ENCODE results near the gene KCNH8. TPM values are rescaled to one million over a fixed set of nuclear protein-coding genes. Genes with fewer than 3 reads are reported as not detected.

Gene KCNH8
- total and polyA plus RNA-seq, 2 of the 4 experiments (the other 2 are of a cell fraction), result not detected

- Histone ChIP-seq H3K9ac (ENCODE audit: low read depth, low read length) (no peak overlapping the region), H3K27ac (ENCODE audit: insufficient read depth, low read length) (no peak overlapping the region), H4K5ac (ENCODE audit: low read depth, low read length) (no peak overlapping the region), H3K4me2 (ENCODE audit: low read depth, low read length) (no peak overlapping the region), H3K27me3 (ENCODE audit: control insufficient read depth, insufficient read depth, low read length) (no peaks in the 10 kb centered on the region), H3K14ac (replicated peaks; ENCODE audit: low read depth, low read length) (no peak overlapping the region), H2AFZ (replicated peaks; ENCODE audit: low read length, poor library complexity) (no peak overlapping the region), H2BK120ac (ENCODE audit: low read depth, low read length) (no peak overlapping the region), H3K4me3 (ENCODE audit: insufficient read depth, low read depth, low read length) (no peak overlapping the region), H2BK20ac (ENCODE audit: low read depth, low read length) (no peak overlapping the region), H2BK15ac (ENCODE audit: low read depth, low read length) (no peak overlapping the region), H2AK5ac (ENCODE audit: low read depth, low read length) (no peak overlapping the region), H4K8ac (ENCODE audit: low read depth in 2 of 2, low read length in 2 of 2) (no peak overlapping the region), H3K56ac (ENCODE audit: extremely low read depth, insufficient read depth, low read length) (no peak overlapping the region), H3K79me1 (ENCODE audit: low read depth in 1 of 2, low read length in 2 of 2) (no peaks in the 10 kb centered on the region), H2AK9ac (replicated peaks; ENCODE audit: low read depth, low read length, poor library complexity) (no peak overlapping the region), H3K4me1 (ENCODE audit: control insufficient read depth, insufficient read depth, low read length) (no peaks in the 10 kb centered on the region), H3K23ac (ENCODE audit: low read depth, low read length) (no peak overlapping the region), H3K4ac (ENCODE audit: low read depth, low read length) (no peak overlapping the region), H3K9me3 (ENCODE audit: control insufficient read depth, insufficient read depth, low read length) (peaks cover 4% of the 10 kb centered on the region), H4K20me1 (ENCODE audit: insufficient read depth, low read length) (no peaks in the 10 kb centered on the region), H3K36me3 (ENCODE audit: control insufficient read depth, insufficient read depth, low read length) (no peaks in the 10 kb centered on the region), H3K18ac (ENCODE audit: low read depth, low read length) (no peak overlapping the region), H3K9me1 (ENCODE audit: insufficient read depth, low read length) (no peaks in the 10 kb centered on the region), H4K91ac (ENCODE audit: insufficient read depth, low read depth, low read length) (no peak overlapping the region), H2BK5ac (ENCODE audit: low read depth, low read length, poor library complexity, severe bottlenecking) (no peak overlapping the region)
- ChIA-PET CTCF (no interaction called here), POLR2A (ENCODE audit: unreplicated experiment) (no interaction called here)
- BruUV-seq (replicated peaks), result no TSS peak
- intact Hi-C loops (cut with micrococcal nuclease), result no loop called here
- in situ Hi-C loops (cut with MboI; ENCODE audit: low sequenced_read_pairs), result no loop called here
- no CpG with 5 or more reads among the region's 2 CpGs for WGBS, 2 experiments (ENCODE audit: extremely low coverage in 2 of 2, insufficient read length in 1 of 2)
- dilution Hi-C loops (cut with HindIII; ENCODE audit: low sequenced_read_pairs, unreplicated experiment), result no loop called here
- DNase-seq (no peak), ATAC-seq (ENCODE audit: low read depth) (no peak)
- no peak for TF ChIP-seq CHD1 (IDR thresholded peaks at IDR 0.05; ENCODE audit: low read depth, low read length)
These were observed 297.8 kb downstream of the KCNH8 start for GRCh38 chr3:19446138-19446537.
